SU-DHL-6 (cell line): ENCODE data around the gene NKX6-2.

Source experiments
- H2AFZ ChIP-seq: fragments of 200-600 bp; sonication (generic); 2 replicates; pipeline ENCODE4 v1.6.1; 2014; ENCODE audit warnings: low read depth, mild to moderate bottlenecking, moderate library complexity, mixed read lengths, antibody characterized with exemption, low read length; ENCODE audit not compliant: severe bottlenecking
- H3F3A ChIP-seq: fragments of 200-600 bp; shearing (Covaris generic); 2 replicates; pipeline ENCODE4 v1.6.0; 2016; ENCODE audit warnings: antibody characterized with exemption, mild to moderate bottlenecking; ENCODE audit not compliant: insufficient read depth
- H3K27ac ChIP-seq: fragments of 200-600 bp; sonication (generic); 2 replicates; pipeline ENCODE4 v1.5.1; 2016; ENCODE audit warnings: low read depth, mild to moderate bottlenecking, low read length, moderate library complexity, mixed read lengths
- H3K27me3 ChIP-seq: fragments of 200-600 bp; sonication (generic), shearing (Covaris generic); 2 replicates; pipeline ENCODE4 v1.6.0; 2014; ENCODE audit warnings: mild to moderate bottlenecking, low read length
- H3K36me3 ChIP-seq: fragments of 200-600 bp; sonication (generic); 2 replicates; pipeline ENCODE4 v1.6.1; 2014; ENCODE audit warnings: mild to moderate bottlenecking, low read length, mixed read lengths
- H3K4me2 ChIP-seq: fragments of 300-600, 200-600 bp; shearing (Covaris generic), sonication (generic); 2 replicates; pipeline ENCODE4 v1.6.0; 2014; ENCODE audit warnings: low read length, low read depth, mild to moderate bottlenecking; ENCODE audit not compliant: poor library complexity, severe bottlenecking
- H3K4me3 ChIP-seq: fragments of 200-600 bp; sonication (generic); 2 replicates; pipeline ENCODE4 v1.5.1; 2014; ENCODE audit warnings: antibody characterized with exemption, low read length, mild to moderate bottlenecking, mixed read lengths; ENCODE audit not compliant: insufficient read depth, poor library complexity, severe bottlenecking
- H3K79me2 ChIP-seq: fragments of 200-600 bp; sonication (generic); 2 replicates; pipeline ENCODE4 v1.6.1; 2014; ENCODE audit warnings: mild to moderate bottlenecking, low read length, moderate library complexity; ENCODE audit not compliant: insufficient read depth
- H3K9ac ChIP-seq: fragments of 200-600 bp; sonication (generic); 2 replicates; pipeline ENCODE4 v1.7.0; 2014; ENCODE audit warnings: mild to moderate bottlenecking, low read length
- H3K9me2 ChIP-seq: fragments of 200-600 bp; sonication (generic); replicated peaks from 2 replicates; pipeline ENCODE4 v1.6.1; 2014; ENCODE audit warnings: low read length; ENCODE audit not compliant: insufficient read depth
- H3K9me3 ChIP-seq: fragments of 200-600 bp; sonication (generic); 2 replicates; pipeline ENCODE4 v1.6.1; 2014; ENCODE audit warnings: low read length, mixed read lengths; ENCODE audit not compliant: insufficient read depth
- H4K20me1 ChIP-seq: fragments of 200-600 bp; sonication (generic); 2 replicates; pipeline ENCODE4 v1.6.1; 2014; ENCODE audit warnings: low read depth, mild to moderate bottlenecking, antibody characterized with exemption, low read length, moderate library complexity, mixed read lengths
- EZH2phosphoT487 ChIP-seq: fragments of 200-600 bp; sonication (generic), shearing (Covaris generic); conservative IDR thresholded peaks from 2 replicates; pipeline ENCODE4 v1.6.1; 2018; ENCODE audit warnings: mild to moderate bottlenecking, antibody characterized with exemption, low read length, moderate library complexity, mixed read lengths
- TF ChIP-seq, protein P1 (sequence below): fragments of 200-600 bp; sonication (generic); IDR thresholded peaks from one replicate; pipeline ENCODE4 v1.5.1; 2017; ENCODE audit warnings: antibody characterized with exemption, mild to moderate bottlenecking, low read length, moderate library complexity; ENCODE audit not compliant: insufficient read depth, poor library complexity, severe bottlenecking

NKX6-2 gene

DNA sequence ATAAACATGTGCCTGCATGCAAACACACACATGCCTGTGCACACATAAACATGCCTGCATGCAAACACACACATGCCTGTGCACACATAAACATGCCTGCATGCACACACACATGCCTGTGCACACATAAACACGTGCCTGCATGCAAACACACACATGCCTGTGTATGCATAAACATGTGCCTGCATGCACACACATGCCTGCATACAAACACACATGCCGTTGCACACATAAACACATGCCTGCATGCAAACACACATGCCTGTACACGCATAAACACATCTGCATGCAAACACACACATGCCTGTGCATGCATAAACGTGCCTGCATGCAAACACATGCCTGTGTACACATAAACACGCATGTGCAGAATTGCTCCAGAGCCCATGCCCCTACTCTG is 22.4 kb downstream of the NKX6-2 start:
- Histone ChIP-seq H3K27ac (no peak overlapping the region), H3K4me3 (no peak overlapping the region), H3K79me2 (no peaks in the 10 kb centered on the region), H3K9me2 (no peaks in the 10 kb centered on the region), H3K9ac (no peak overlapping the region), H3K36me3 (no peaks in the 10 kb centered on the region), H3F3A (no peaks in the 10 kb centered on the region), H3K27me3 (no peaks in the 10 kb centered on the region), H3K9me3 (no peaks in the 10 kb centered on the region), H2AFZ (no peak overlapping the region), H3K4me2 (no peak overlapping the region), H4K20me1 (no peaks in the 10 kb centered on the region)
- TF ChIP-seq, protein P1, sequence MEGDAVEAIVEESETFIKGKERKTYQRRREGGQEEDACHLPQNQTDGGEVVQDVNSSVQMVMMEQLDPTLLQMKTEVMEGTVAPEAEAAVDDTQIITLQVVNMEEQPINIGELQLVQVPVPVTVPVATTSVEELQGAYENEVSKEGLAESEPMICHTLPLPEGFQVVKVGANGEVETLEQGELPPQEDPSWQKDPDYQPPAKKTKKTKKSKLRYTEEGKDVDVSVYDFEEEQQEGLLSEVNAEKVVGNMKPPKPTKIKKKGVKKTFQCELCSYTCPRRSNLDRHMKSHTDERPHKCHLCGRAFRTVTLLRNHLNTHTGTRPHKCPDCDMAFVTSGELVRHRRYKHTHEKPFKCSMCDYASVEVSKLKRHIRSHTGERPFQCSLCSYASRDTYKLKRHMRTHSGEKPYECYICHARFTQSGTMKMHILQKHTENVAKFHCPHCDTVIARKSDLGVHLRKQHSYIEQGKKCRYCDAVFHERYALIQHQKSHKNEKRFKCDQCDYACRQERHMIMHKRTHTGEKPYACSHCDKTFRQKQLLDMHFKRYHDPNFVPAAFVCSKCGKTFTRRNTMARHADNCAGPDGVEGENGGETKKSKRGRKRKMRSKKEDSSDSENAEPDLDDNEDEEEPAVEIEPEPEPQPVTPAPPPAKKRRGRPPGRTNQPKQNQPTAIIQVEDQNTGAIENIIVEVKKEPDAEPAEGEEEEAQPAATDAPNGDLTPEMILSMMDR: no peak
- TF ChIP-seq EZH2phosphoT487: no peak

DNA sequence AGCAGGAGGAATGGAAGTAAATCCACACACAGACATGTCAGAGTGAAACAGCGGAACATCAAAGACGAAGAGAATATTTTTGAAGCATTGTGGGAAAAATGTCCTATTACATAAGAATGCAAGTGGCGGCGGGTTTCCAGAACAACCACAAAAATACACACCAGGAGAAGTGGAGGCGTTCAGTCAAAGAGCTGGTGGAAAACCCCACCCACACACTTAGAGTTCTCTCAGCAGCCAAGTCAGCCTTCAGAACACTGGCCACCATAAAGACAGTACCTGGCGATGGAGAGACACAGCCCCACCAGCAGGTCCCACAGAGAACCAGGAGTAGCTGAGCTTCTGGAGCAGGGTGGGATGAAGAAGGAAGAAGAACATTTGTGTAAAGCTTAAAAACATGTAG is 23.7 kb downstream of the NKX6-2 start:
- Histone ChIP-seq H4K20me1 (no peaks in the 10 kb centered on the region), H3K9ac (no peak overlapping the region), H3K9me3 (no peaks in the 10 kb centered on the region), H3K4me3 (no peak overlapping the region), H2AFZ (no peak overlapping the region), H3K4me2 (no peak overlapping the region), H3K36me3 (no peaks in the 10 kb centered on the region), H3K27me3 (no peaks in the 10 kb centered on the region), H3F3A (no peaks in the 10 kb centered on the region), H3K27ac (no peak overlapping the region), H3K79me2 (no peaks in the 10 kb centered on the region), H3K9me2 (no peaks in the 10 kb centered on the region)
- TF ChIP-seq EZH2phosphoT487: no peak
- TF ChIP-seq, protein P1: no peak

DNA sequence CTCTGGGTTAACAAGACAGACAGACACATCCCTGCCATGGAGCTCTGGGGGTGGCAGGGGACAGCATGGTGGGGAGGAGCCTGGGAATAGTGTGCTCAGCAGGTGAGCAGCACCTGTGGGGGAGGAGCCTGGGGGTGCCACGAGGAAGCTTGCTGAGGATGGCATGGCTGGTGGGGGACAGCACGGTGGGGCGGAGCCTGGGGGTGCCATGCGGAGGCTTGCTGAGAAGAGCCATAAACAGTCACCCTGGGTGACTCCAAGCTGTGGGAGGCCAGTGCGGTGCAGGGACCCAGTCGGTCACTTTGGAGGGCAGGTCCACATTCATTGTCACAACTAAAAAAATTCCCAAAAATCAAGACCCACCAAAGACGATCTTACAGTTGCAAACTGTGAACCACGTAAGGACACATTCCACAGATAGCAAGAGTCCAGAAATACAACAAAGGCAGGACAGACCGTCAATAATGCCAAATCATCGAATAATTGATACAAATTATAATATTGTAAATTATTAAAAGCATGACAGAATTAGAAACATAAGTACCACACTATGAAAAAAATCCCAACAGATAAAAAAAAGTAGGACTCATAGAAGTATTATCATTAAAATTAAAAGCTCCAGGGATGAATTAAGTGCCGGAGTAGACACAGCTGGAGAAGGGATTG is 24.4 kb downstream of the NKX6-2 start:
- Histone ChIP-seq H3K79me2 (no peaks in the 10 kb centered on the region), H3K9me2 (no peaks in the 10 kb centered on the region), H2AFZ (no peak overlapping the region), H4K20me1 (no peaks in the 10 kb centered on the region), H3F3A (no peaks in the 10 kb centered on the region), H3K27ac (no peak overlapping the region), H3K4me3 (no peak overlapping the region), H3K9me3 (no peaks in the 10 kb centered on the region), H3K4me2 (no peak overlapping the region), H3K9ac (no peak overlapping the region), H3K27me3 (no peaks in the 10 kb centered on the region), H3K36me3 (no peaks in the 10 kb centered on the region)
- TF ChIP-seq, protein P1: no peak
- TF ChIP-seq EZH2phosphoT487: no peak
